ENCODE data around the gene SLC24A4.

DNA sequence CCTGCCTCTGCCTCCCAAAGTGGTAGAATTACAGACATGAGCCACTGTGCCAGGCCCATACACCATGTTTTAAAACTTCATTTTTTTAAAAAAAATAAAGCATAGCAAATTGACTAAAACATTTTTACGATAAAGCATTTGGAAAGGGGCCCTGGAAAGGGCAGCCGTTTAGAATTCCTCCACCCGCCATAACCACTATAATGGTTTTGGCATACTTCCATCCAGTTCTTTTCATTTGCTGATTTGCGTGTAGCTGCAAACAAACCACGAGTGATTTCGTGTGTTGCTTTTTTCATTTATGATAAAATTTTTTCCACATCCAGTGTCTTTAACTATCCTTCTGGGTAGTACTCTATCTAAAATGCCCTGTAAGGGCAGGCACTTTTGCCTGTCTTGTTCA is 98.8 kb downstream of the SLC24A4 start:
- TF ChIP-seq, protein P1, sequence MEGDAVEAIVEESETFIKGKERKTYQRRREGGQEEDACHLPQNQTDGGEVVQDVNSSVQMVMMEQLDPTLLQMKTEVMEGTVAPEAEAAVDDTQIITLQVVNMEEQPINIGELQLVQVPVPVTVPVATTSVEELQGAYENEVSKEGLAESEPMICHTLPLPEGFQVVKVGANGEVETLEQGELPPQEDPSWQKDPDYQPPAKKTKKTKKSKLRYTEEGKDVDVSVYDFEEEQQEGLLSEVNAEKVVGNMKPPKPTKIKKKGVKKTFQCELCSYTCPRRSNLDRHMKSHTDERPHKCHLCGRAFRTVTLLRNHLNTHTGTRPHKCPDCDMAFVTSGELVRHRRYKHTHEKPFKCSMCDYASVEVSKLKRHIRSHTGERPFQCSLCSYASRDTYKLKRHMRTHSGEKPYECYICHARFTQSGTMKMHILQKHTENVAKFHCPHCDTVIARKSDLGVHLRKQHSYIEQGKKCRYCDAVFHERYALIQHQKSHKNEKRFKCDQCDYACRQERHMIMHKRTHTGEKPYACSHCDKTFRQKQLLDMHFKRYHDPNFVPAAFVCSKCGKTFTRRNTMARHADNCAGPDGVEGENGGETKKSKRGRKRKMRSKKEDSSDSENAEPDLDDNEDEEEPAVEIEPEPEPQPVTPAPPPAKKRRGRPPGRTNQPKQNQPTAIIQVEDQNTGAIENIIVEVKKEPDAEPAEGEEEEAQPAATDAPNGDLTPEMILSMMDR (IDR thresholded peaks at IDR 0.05; ENCODE audit: extremely low read depth in 1 of 2, insufficient read depth in 1 of 2, low read depth in 1 of 2, low read length in 2 of 2): no peak
- TF ChIP-seq POLR2A (IDR thresholded peaks at IDR 0.05; ENCODE audit: low read depth, low read length): no peak
- TF ChIP-seq, protein P2, sequence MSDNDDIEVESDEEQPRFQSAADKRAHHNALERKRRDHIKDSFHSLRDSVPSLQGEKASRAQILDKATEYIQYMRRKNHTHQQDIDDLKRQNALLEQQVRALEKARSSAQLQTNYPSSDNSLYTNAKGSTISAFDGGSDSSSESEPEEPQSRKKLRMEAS (IDR thresholded peaks at IDR 0.05; ENCODE audit: insufficient read depth, insufficient read length): no peak
- no peak for TF ChIP-seq EZH2 (IDR thresholded peaks at IDR 0.05; ENCODE audit: borderline replicate concordance, low read depth, low read length, severe bottlenecking)
- TF ChIP-seq JUN (IDR thresholded peaks at IDR 0.05; ENCODE audit: borderline replicate concordance, insufficient read depth, insufficient read length, low read depth): no peak
- no peak for TF ChIP-seq POLR2AphosphoS5 (IDR thresholded peaks at IDR 0.05; ENCODE audit: insufficient read depth, low read depth, low read length)
- no peak for TF ChIP-seq FOS (IDR thresholded peaks at IDR 0.05; ENCODE audit: borderline replicate concordance, insufficient read depth, low read length)
- TF ChIP-seq MYC (IDR thresholded peaks at IDR 0.05; ENCODE audit: low read depth, low read length): no peak
- TF ChIP-seq GATA2 (IDR thresholded peaks at IDR 0.05; ENCODE audit: insufficient read depth, insufficient read length, low read depth, low read length): no peak

All from endothelial cell of umbilical vein (primary cell).